Fibroblast of skin of back (primary cell): ENCODE results near the gene P4HB.
"Not testable (repeated sequence)": the region's sequence is repeated elsewhere in the genome, so short reads cannot be mapped to it uniquely, and the experiment has no call there.

ENCODE experiments used
- DNase-seq: peaks from one replicate; pipeline ENCODE4 v3.0.0-alpha.2; 2013

The P4HB gene

DNA sequence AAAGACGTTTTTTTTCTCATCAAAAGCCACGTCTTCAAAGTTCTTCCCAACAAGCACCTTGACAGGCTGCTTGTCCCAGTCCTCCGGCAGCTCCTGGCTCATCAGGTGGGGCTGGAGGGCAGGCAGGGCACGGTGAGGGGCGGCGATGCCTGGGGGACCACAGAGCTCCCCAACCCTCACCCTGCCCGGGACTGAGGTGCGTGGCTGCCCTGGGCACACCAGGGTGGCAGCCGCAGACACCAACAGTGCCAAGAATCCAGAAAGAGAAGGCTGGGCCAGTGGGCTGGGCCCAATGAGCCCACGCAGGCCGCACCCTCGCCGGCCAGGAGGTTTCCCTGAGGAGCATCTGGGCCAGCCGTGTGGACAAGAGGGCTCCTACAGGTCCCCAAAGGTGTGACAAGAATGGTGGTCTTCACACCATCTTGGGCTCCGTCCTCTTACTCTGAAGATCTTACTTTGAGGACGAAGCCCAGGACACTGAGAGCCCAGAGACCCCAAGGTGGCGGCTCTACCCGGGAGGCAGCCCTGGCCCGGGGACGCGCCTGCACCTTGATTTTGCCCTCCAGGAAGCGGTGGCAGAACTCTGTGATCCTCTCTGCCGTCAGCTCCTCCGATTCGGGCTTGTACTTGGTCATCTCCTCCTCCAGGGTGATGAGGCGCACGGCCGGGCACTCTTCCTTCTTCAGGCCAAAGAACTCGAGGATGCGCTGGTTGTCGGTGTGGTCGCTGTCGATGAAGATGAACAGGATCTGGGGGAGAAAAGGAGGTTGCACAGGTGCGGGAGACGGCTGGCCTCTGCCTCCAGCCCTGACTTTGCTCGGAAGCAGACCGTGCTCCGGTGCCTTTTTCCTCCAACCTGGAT is 14.2 kb downstream of the P4HB start:
- DNase-seq: no peak

DNA sequence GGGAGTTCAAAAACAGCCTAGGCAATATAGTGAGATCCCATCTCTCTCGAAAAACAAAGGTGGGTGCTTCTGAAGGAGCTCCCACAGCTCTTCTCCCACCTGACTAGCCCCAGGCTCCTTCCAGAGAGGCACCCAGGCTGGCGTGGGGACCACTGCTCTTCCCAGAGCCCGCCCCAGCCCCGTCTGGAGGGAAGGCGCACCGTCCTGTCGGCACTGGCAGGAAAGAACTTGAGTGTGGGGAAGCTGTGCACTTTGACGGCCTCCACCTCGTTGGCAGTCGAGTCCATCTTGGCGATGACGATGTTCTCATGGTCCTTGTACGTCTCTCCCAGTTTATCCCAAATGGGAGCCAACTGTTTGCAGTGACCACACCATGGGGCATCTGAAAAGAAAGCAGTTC is 15.0 kb downstream of the P4HB start:
- no peak for DNase-seq

DNA sequence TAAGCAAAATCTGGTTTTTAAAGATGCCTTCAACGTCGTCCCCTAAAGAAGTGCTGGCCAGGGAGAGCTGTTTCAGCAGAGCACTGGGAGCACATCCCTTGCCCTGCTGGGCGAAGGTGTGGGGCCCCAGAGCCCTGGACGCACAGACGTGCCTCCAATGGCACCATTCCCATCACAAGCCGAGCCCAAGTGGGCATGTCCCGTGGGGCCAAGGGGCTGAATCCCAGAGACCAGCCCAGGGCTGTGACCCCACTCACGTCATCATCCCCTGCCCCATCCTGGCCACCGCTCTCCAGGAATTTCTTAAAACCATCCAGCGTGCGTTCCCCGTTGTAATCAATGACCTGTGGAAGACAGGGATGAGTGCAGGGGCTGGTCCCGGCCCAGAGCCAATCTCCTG is 15.4 kb downstream of the P4HB start:
- no peak for DNase-seq

DNA sequence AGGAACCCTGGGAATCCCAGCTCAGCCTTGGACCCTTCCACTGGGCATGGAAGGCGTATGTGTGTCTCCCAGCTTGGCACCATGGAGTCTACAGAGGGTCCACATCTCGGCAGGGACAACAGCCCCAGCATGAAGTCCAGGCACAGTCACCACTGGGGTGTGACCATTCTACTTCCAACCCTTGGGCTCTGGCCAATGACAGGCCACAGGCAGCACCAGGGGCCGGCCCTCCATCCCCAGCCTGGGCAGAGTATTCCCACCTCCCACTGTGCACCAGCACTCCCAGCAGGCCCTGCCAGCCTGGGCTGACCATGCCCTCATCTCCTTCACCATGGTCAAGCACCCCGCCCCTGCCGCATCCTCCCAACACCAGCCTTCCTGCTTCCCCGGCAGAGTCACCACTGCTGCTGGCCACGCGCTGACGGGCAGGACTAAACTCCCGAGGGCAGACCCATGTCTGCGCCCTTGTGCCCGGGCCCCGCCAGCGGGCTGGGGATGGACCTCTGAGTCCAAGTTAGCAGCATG is 15.9 kb downstream of the P4HB start:
- DNase-seq: no peak

DNA sequence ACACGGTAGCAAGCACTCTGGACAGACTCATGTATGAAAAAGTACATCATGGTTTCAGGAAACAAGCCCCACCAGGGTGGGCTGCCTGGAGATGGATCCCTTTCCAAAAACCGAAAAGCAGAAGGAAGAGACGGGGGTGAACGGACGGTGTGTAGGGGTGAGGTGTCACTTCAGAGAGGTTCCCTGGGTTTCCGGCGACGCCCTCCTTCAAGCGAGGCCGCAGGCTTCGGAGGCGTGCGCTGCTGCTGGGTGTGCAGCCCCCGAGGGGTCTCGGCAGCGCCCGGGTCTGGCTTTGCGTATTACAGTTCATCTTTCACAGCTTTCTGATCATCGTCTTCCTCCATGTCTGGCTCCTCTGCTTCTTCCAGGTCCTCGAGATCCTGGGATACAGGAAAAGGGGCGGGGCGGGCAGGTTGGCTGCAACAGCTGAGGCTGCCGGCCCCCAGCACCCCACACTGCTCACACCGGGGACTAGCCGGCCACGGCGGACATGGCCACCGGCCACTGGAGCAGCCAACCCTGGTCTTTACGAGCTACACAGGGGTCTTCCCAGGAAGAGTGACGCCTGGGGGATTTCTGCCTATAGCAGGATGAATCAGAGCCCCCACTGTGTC is 16.5 kb downstream of the P4HB start:
- DNase-seq: no peak

DNA sequence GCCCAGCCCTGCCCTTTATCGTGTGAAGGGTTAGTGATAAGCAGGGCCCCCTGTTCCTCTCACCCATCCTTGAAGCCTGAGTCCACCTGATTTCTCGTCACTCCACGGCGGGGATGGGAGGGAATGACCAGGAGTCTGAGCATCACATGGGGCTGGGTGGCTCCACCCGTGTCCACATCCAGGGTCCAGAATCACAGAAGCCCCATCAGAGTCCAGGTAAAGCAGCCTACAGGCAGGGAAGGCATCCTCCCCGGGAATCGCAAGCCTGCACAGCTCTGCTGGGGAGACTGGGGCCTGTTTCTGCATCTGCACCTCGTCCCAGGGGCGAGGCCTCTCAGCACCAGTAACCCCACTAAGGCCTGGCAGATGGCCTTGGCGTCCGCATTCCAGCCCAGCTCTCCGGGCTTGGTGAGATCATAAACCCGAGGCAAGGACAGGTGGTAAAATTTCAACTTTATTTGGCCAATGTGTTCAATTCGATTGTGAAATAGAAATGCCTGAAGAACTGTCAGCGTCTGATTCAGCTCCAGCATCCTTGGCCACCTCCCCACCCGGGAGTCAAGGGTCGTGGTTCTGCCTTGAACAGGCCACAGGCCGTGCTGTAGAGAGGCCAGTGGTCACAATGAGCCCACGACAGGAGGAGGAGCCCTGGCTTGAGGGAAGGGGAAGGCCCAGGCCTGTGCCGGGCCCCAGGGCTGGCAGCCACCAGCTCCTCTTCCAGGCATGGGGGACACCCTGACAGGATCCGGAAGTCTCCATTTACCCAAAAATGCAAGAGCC is 17.4 kb downstream of the P4HB start:
- DNase-seq: no peak

DNA sequence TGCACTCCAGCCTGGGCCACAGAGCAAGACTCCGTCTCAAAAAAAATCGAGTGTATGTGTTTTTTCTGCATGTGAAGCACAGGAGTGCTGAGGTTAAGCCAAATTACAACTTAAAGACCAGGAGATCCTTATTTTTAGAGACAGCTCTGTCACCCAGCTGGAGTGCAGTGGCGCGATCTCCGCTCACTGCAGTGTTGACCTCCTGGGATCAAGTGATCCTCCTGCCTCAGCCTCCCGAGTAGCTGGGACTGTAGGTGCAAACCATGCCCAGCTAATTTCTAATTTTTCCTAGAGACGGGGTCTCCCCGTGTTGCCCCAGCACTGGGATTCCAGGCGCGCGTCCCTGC is 18.0 kb downstream of the P4HB start:
- DNase-seq: no peak

DNA sequence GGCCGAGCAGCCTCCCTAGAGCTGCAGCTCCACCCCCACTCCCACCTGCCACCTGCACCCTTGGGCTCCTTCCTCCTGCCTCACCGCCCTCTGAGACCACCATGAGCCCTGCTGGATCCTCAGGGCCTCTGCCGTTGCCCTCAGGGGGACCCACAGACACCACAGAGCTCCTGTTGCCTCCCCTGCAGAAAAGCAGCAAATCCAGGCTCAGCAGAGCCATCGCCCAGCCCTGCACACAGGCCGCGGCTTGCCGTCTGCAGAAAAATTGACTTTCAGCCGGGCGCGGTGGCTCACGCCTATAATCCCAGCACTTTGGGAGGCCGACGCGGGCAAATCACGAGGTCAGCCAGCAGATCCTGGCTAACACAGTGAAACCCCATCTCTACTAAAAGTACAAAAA is 18.5 kb downstream of the P4HB start:
- no peak for DNase-seq

DNA sequence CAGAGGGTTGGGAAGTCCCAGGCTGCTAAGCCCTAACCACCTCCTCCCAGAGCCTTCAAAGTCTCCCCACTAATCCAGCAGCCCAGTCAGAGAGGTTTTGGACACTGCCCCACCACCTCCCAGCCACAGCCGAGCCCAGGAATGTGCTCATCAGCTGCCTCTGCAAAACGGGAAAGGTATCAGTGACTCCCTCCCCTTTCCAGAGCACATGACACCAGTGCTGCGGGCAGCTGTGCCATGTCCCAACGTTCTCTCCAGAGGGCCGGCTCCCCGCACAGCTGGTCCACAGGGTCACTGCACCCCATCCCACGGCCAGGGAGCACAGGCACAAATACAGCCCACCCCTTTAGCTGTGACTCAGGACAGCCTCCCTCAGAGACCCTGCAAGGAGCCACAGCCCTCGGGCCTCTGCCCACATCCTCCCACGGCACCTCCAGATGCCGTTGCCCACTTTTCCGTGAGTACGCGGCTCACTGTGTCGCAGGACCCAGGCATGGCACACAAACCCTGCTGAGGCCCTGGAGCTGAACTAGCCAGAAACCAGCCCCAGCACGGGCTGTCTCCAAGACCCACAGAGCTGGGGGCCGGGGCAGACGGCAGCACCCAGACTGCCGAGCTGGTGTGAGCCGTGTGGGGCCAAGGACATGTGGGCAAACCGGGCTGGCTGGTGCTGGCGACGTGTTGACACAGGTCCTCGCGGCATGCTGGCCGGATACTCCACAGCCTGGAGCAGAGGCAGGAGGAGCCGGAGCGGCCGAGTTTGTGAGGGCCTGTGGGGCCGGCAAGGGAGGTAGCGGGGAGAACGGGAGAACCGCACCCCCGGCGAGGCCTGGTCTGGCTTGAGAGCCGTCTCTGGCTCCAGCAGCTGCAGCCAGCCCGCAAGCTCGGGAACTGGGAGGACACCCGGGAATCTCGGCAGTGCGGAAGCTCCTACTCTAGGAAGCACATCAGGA is 19.2 kb downstream of the P4HB start:
- DNase-seq: no peak

DNA sequence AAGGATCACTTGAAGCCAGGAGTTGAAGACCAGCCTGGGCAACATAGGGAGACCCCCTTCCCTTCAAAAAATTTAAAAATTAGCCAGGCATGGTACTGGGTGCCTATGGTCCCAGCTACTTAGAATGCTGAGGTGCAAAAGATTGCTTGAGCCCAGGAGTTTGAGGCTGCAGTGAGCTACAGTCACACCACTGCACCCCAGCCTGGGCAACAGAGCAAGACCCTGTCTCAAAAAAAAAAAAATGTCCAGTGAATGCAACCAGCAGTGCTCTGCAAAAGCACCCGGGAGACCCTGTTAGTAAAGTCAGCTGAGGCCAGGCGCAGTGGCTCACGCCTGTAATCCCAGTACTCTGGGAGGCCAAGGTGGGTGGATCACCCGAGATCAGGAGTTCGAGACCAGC is 20.3 kb downstream of the P4HB start:
- not testable (repeated sequence) for DNase-seq

DNA sequence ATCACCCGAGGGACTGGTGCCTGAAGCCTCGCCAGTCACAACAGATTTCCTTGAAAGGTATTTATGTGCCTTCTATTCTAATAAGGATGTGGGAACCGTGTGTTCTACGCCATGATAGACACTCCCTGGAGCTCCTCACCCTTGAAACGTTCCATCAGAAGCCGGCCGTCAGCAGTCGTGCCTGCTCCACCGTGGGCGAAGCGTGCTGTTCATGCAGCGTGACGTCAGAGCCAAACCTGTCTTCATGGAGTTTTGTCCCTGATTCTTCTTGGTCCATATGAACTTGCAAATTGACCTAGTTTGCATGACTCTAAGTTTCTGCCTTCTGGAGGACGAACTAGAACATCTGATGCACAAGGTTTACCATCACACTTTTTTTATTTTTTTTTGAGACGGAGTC is 21.0 kb downstream of the P4HB start:
- no peak for DNase-seq

DNA sequence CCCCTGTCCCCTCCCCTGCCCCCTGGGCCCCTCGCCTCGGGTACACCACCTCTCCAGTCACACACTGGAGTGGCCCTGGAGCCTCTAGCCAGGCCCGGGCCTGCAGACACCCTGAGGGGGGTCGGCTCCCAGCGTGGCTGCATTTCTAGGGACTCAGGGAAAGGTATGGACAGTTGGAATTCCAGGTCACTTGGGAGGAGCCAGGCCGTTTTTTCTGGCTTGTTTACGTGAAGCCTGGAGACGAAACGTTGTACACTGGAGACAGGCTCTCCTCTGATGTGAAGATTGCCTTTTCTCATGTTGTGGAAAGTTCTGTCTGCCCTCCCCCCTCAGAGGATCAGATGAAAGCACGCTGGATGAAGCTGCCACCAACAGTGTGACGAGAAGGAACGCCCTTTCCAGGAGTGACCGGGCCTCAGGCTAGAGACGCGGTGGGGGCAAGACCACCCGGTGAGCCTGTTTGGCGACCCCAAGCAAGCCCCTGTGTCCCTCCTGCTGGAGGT is 21.5 kb downstream of the P4HB start:
- DNase-seq: no peak

DNA sequence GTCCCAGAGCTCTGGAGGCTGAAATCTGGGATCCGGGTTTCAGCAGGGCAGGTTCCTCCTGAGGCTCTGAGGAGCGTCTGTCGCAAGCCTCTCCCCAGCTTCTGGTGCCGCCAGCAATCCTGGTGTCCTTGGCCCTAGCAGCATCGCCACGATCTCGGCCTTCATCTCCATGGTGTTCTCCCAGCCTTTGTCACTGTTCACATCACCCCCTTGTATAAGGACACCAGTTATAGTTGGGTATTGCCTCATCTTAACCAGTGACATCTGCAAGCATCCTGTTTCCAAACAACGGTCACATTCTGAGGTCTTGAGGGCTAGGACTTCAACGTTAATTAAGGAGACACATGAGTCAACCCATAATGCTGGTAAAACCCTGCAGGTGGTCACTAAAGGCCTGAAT is 22.7 kb downstream of the P4HB start:
- no peak for DNase-seq

DNA sequence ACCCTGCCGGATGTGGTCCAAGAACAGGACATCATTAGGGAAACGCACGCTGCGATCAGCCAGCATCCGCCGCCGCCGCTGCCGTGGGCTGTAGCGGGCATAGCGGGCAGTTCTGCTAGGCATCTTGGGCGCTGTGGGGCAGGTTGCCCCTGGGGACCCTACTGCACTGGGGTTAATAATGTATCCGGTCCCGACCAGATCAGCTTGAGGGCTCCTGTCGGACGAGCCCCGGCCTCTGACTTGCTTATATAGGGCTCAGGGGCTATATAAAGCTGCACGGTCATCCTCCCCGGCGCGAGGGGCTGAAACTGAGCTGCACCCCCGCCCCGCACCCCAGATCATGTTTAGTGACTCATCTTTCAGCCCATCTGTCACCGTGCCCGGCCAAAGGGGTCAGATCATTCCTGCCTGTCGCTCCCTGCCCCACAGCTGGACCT is 25.5 kb downstream of the P4HB start, which contains the start of gene PPP1R27:
Gene PPP1R27 (minus strand): TSS at position 220 of the 437 bp plus-strand sequence. CDS start 97 bp downstream, at position 123.
- no peak for DNase-seq

DNA sequence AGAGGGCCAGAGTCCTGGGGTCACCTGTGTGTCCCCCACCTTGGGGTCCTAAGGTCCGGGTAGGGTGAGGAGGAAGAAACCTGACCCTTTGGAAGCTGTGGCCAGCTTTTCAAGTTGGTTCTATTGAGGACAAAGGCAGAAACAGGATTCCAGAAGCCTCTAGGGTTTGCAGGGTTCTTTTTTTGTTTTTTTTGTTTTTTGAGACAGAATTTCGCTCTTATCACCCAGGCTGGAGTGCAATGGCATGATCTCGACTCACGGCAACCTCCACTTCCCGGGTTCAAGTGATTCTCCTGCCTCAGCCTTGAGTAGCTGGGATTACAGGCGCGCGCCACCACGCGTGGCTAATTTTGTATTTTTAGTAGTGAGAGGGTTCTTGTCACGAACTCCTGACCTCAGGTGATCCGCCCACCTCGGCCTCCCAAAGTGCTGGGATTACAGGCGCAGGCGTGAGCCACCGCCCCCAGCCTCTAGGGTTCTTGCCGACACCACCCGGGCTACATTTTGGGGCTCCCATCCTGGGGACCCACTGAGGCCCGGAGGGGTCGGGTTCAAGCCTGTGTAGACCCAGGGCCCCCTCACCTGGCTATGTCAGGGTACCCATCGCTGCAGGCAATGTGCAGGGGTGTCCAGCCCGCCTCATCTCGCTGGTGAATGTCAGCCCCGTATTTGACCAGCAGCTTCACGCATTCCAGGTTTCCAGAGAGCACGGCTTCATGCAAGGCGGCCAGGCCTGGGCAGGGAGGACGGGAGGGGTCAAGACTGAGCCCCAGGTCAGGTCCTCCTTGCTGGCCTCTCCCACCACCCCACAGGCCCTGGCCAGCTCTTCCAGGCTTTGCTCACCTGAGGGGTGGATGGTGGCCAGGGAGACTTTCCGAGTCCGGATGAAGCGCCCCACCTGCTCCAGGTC is 26.2 kb downstream of the P4HB start:
- DNase-seq: no peak

DNA sequence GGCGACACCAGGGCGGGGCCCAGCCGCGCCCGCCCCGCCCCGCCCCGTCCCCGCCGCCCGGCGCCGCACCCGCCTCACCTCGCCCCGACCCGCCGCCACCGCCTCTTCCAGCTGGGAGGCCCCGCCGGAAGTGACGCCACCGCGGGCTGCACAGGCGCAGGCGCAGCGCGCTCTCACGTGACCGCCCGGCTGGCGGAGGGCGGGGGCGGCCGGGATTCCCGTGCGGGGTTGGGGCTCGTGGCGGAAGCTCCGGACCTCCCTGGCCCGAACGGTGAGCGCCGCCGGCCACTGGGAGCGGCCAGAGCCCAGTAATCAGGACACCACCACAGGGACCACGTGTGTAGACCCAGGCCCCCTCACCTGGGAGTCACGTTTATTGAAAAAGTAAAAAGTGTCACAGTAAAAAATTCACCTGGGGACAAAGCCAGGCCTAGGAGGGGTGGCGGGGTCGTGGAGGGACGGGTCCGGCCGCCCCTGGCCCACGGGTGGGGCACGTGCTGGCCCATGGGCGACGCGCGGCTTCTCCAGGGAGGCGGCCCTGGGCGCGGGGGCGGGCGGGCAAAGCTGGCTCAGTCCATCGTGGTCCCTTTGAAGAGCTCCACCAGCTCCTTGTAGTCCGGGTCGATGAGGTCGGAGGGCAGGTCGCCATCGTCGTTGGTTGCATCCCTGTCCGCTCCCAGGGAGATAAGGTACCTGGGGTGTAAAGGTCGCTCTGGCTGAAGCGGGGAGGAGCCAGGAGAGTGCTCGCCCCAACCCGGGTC is 27.0 kb downstream of the P4HB start, which contains the start of gene MCRIP1:
Gene MCRIP1 (minus strand): TSS at position 132 of the 761 bp plus-strand sequence. CDS start 8,785 bp downstream, outside the sequence.
- peak; percentile 93 for DNase-seq

DNA sequence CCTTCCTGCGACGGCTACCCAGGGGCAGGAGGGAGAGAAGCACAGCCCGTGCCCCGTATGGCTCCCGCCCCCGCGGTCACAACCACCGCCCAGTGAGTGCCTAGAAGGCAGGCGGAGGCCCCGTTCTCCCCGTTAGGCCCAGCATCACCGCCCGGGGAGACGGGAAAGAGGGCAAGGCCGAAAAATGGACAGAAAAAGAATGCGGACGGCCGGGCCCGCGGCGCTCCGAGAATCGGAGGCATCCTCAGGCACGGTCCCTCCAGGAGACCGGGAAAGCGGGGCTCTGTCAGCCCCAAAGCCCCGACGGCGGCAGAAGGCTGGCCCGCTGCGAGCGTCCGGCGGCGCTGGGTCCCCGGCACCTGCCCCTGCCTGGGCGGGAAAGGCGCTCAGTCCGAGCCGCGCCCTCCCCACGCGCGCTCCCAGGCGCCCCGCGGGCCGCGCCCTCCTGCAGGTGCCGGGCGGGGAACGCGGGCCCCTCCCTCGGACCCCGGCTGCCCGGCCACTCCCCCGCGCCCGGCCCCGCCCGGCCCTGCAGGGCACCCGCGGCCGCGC is 27.7 kb downstream of the P4HB start:
- DNase-seq: peak; percentile 29

DNA sequence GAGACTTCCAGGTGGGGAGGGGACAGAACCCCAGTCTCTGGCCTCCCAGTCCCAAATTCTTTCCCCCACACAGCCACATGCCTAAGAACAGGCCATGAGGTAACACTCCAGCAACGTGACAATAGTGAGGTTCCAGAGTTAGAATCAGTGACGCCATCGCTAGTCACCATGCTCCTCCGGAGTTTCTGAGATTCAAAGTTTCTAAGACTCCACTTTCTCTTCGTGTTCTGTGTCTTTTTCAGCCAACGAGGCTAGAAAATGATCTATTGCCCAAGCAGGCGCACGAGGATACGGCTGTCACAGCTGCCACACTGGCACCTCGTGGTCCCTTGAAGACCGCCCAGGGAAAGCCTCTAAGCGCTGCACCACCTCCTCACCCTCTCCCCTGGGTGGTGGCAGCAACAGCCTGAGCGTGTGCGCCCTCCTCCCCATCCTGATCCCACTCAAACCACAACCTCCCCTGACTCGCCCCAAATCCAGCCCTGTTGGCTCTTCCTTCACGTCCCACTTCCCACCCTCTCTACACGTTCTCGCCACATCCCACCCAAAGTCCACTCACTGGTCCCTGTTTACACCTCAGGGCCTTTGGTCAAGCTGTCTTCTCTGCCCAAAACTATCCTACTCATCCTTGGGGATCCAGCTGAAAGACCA is 28.3 kb downstream of the P4HB start:
- peak; percentile 39 for DNase-seq

DNA sequence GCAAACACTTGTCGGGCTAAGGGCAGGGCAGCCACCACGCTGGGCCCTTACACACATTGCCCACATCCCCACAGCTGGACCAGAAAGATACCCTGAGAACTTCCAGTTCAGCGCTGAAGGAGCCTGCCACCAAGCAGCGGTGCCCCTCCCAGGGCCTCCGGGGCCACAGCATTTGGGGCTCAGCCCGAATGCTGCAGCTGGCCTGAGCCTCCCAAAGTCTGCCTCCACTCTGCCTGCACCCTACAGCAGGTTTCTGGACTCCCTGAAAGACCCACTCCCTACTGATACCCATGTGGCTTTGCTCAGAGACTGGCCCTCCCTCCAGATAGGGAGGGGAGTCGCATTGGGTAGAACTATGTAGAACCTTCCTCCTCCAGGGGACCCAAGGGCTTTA is 28.8 kb downstream of the P4HB start:
- no peak for DNase-seq
